Measurements from ENCODE around the gene RTN3. TPM values are rescaled to one million over a fixed set of nuclear protein-coding genes. Genes with fewer than 3 reads are reported as not detected.

The RTN3 gene
- total and polyA plus RNA-seq, 4 donors, result 82.1 to 102 (median 92.6) TPM

DNA sequence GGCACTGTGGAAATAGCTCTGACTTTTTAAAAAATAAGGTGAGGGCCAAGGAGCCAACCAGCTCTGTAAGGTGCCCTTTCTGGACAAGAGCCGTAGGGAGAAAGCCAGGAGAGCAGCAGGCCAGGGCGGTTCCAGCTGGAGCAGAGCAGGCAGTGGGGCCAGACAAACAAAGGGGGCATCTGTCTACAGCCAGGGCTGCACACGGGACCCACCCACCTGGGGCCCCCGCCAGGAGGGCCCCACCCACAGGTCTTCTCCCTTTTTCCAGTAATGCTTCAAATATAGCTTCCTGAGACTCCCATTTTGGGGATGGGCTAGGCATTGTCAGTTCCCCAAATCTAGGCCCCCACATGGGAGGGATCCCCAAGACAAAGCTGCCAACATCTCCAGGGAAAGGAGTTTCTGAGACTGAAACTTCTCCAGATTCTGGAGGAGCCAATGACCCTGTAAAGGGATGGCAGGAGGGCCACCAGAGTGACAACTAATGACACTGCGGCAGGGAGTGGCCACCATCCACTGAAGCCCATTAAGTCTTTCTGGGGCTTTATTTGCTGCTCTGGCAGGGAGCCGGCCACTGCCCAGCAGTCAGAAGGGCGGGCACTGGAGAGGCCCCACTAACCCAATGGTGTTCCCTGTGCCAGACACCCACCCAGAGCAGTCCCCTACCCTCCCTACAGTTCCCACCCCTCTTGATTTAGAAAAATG lies 85.4 kb downstream of the RTN3 start:
- no peak overlapping the region for H3K9ac ChIP-seq (ENCODE audit: insufficient read depth in 1 of 2, low read length in 2 of 2)
- H3K36me3 ChIP-seq (ENCODE audit: control insufficient read depth in 4 of 4, insufficient read depth in 4 of 4, low read length in 4 of 4), result peaks cover 0 to 10% (median 0%) of the 10 kb centered on the region in 4 donors
- TF ChIP-seq CTCF (IDR thresholded peaks at IDR 0.05; ENCODE audit: control extremely low read depth, extremely low read depth), result no peak
- no peak for ATAC-seq (ENCODE audit: insufficient read depth, low FRiP score)
- 73 to 79% methylated on average over 7 of the region's 7 CpGs for WGBS, 2 donors
- no peak overlapping the region for H3K4me3 ChIP-seq
- peaks cover 0 to 63% (median 9%) of the 10 kb centered on the region in 5 donors for H3K4me1 ChIP-seq (ENCODE audit: control insufficient read depth in 5 of 5, insufficient read depth in 5 of 5, low read length in 5 of 5)
- peaks cover 0 to 9% (median 0%) of the 10 kb centered on the region in 3 donors for H3K27me3 ChIP-seq (ENCODE audit: control insufficient read depth in 3 of 3, insufficient read depth in 3 of 3, low read length in 2 of 3)
- H3K27ac ChIP-seq (ENCODE audit: low read depth in 1 of 2, low read length in 1 of 2), result peak overlapping the region in 1 of 2 donors; percentile 65
- no peaks in the 10 kb centered on the region for H3K9me3 ChIP-seq (ENCODE audit: control insufficient read depth in 4 of 4, insufficient read depth in 3 of 4, low read length in 3 of 4)
- DNase-seq, result peak in 1 of 3 donors; percentile 27

DNA sequence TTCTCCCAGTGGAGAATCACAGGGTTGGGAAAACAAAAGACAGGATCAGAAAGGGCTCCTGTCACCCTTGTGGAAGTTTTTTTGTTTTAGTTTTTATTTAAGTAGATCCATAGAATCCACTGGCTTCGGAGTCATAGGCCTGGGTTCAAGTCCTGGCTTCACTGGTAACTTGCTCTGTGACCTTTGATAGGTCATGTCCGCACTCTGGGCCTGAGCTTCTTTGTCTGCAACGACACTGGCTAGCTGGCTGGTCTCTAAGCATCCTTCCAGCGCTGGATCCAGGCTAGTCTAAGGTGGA lies 85.9 kb downstream of the RTN3 start:
- no peak for DNase-seq
- no peak for ATAC-seq (ENCODE audit: insufficient read depth, low FRiP score)
- peaks cover 0 to 57% (median 9%) of the 10 kb centered on the region in 5 donors for H3K4me1 ChIP-seq (ENCODE audit: control insufficient read depth in 5 of 5, insufficient read depth in 5 of 5, low read length in 5 of 5)
- no peak for TF ChIP-seq CTCF (IDR thresholded peaks at IDR 0.05; ENCODE audit: control extremely low read depth, extremely low read depth)
- H3K27me3 ChIP-seq (ENCODE audit: control insufficient read depth in 3 of 3, insufficient read depth in 3 of 3, low read length in 2 of 3), result peaks cover 0 to 9% (median 0%) of the 10 kb centered on the region in 3 donors
- no peak overlapping the region for H3K4me3 ChIP-seq
- peaks cover 0 to 10% (median 0%) of the 10 kb centered on the region in 4 donors for H3K36me3 ChIP-seq (ENCODE audit: control insufficient read depth in 4 of 4, insufficient read depth in 4 of 4, low read length in 4 of 4)
- H3K9ac ChIP-seq (ENCODE audit: insufficient read depth in 1 of 2, low read length in 2 of 2), result no peak overlapping the region
- WGBS, 2 donors, result 19 to 23% methylated on average over 4 of the region's 4 CpGs
- peak overlapping the region in 1 of 2 donors; percentile 65 for H3K27ac ChIP-seq (ENCODE audit: low read depth in 1 of 2, low read length in 1 of 2)
- no peaks in the 10 kb centered on the region for H3K9me3 ChIP-seq (ENCODE audit: control insufficient read depth in 4 of 4, insufficient read depth in 3 of 4, low read length in 3 of 4)

GRCh38 chr11:63767565-63768236 lies 86.4 kb downstream of the RTN3 start:
- peak overlapping the region; percentile 47 for H3K4me3 ChIP-seq
- DNase-seq (peak; percentile 64 to 87 (median 86)), ATAC-seq (ENCODE audit: insufficient read depth, low FRiP score) (peak; percentile 39)
- no peak for TF ChIP-seq CTCF (IDR thresholded peaks at IDR 0.05; ENCODE audit: control extremely low read depth, extremely low read depth)
- peak overlapping the region in 1 of 2 donors; percentile 55 for H3K9ac ChIP-seq (ENCODE audit: insufficient read depth in 1 of 2, low read length in 2 of 2)
- peaks cover 0 to 9% (median 0%) of the 10 kb centered on the region in 4 donors for H3K36me3 ChIP-seq (ENCODE audit: control insufficient read depth in 4 of 4, insufficient read depth in 4 of 4, low read length in 4 of 4)
- WGBS, 2 donors, result 0% methylated on average over 34 of the region's 34 CpGs
- no peaks in the 10 kb centered on the region for H3K9me3 ChIP-seq (ENCODE audit: control insufficient read depth in 4 of 4, insufficient read depth in 3 of 4, low read length in 3 of 4)
- H3K27ac ChIP-seq (ENCODE audit: low read depth in 1 of 2, low read length in 1 of 2), result peak overlapping the region; percentile 73 to 78
- H3K27me3 ChIP-seq (ENCODE audit: control insufficient read depth in 3 of 3, insufficient read depth in 3 of 3, low read length in 2 of 3), result peaks cover 0 to 9% (median 0%) of the 10 kb centered on the region in 3 donors
- peaks cover 0 to 53% (median 6%) of the 10 kb centered on the region in 5 donors for H3K4me1 ChIP-seq (ENCODE audit: control insufficient read depth in 5 of 5, insufficient read depth in 5 of 5, low read length in 5 of 5)
